Thyroid gland (tissue), 4 donors: Measurements from ENCODE around the gene FAM83F. TPM values are rescaled to one million over a fixed set of nuclear protein-coding genes. Genes with fewer than 3 reads are reported as not detected.

Experiments used
- DNase-seq, 2 donors: peaks; one replicate each; pipeline ENCODE4 v3.0.0-alpha.2; 2019
- H3K27ac ChIP-seq, 3 donors: fragments of 200-600 bp; sonication (generic); 1 replicate in 2 of 3; 2 replicates in 1 of 3; pipeline ENCODE4 v1.5.1; 2016 to 2019; ENCODE audit warnings: mild to moderate bottlenecking in 1 of 3, moderate library complexity in 1 of 3
- H3K27me3 ChIP-seq: fragments of 200-600 bp; sonication (generic); one replicate; pipeline ENCODE4 v1.5.1; 2019
- H3K36me3 ChIP-seq, 2 donors: fragments of 200-600 bp; sonication (generic); one replicate each; pipeline ENCODE4 v1.5.1; 2016 to 2019
- H3K4me1 ChIP-seq, 2 donors: fragments of 200-600 bp; sonication (generic); one replicate each; pipeline ENCODE4 v1.5.1; 2017 to 2019
- H3K4me3 ChIP-seq, 3 donors: fragments of 200-600 bp; sonication (generic); replicated peaks in 1 of 3; 1 replicate in 2 of 3; 2 replicates in 1 of 3; pipeline ENCODE4 v1.5.1; 2016; ENCODE audit warnings: mild to moderate bottlenecking in 1 of 3
- H3K9me3 ChIP-seq: fragments of 200-600 bp; sonication (generic); one replicate; pipeline ENCODE4 v1.5.1; 2017
- POLR2A ChIP-seq, 2 donors: fragments of 450-650 bp; IDR thresholded peaks; one replicate each; pipeline ENCODE4 v1.6.1; 2017; ENCODE audit warnings: antibody characterized with exemption in 2 of 2, mild to moderate bottlenecking in 2 of 2, moderate library complexity in 1 of 2
- WGBS, 2 donors: methylation state at CpG; one replicate each; pipeline ENCODE4 v1.1.5; 2017; 5-methylcytosine and 5-hydroxymethylcytosine counted together
- intact Hi-C: fragments of 100-400 bp; cut with DNase I; formaldehyde crosslinking; loops from one replicate; pipeline ENCODE4 v1.15.1; 2023
- total RNA-seq, 4 donors: library from RNA; depleted of rRNA; stranded (reverse); fragments of >200 nt; gene quantifications; one replicate each; pipeline ENCODE4 v1.2.3, GENCODE V29; 2016
- TF ChIP-seq, protein P1 (sequence below), 6 experiments: fragments of 200-600 bp in 3 of 6; fragments of 450-650 bp in 3 of 6; sonication (generic) in 3 of 6; IDR thresholded peaks; one replicate each; pipeline ENCODE4 v1.5.1; 2016 to 2019; ENCODE audit warnings: antibody characterized with exemption in 6 of 6, mild to moderate bottlenecking in 2 of 6, inconsistent platforms in 1 of 6, moderate library complexity in 1 of 6

Gene FAM83F
- total RNA-seq, 4 donors from 2014 or later: 19.2 to 35.6 (median 26.1) TPM

DNA sequence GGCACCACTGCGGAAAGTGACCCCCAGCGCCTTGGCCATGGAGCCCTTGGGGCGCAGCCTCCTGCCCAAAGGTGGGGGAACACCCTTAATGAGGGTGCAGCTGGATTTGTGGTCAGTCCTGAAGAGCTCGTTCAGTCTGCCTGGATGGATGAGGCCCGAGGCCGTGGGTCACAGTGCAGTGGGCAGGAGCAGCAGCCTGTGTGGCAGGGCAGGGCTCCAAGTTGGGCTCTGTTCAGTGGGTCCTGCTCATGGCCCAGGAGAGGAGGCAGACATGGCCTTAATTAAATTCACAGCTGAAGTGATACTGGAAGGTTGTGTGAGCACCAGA is 33.3 kb downstream of the FAM83F start:
- peak; percentile 88 to 89 for DNase-seq
- H3K27ac ChIP-seq: peak overlapping the region; percentile 57 to 78 (median 62)
- no peaks in the 10 kb centered on the region for H3K27me3 ChIP-seq
- TF ChIP-seq, protein P1, sequence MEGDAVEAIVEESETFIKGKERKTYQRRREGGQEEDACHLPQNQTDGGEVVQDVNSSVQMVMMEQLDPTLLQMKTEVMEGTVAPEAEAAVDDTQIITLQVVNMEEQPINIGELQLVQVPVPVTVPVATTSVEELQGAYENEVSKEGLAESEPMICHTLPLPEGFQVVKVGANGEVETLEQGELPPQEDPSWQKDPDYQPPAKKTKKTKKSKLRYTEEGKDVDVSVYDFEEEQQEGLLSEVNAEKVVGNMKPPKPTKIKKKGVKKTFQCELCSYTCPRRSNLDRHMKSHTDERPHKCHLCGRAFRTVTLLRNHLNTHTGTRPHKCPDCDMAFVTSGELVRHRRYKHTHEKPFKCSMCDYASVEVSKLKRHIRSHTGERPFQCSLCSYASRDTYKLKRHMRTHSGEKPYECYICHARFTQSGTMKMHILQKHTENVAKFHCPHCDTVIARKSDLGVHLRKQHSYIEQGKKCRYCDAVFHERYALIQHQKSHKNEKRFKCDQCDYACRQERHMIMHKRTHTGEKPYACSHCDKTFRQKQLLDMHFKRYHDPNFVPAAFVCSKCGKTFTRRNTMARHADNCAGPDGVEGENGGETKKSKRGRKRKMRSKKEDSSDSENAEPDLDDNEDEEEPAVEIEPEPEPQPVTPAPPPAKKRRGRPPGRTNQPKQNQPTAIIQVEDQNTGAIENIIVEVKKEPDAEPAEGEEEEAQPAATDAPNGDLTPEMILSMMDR (IDR thresholded peaks at IDR 0.05): no peak
- WGBS, 2 donors: 83% methylated on average over 3 of the region's 6 CpGs; no CpG with 5 or more reads in 1 of the 2 donors
- H3K36me3 ChIP-seq: peaks cover 0 to 4% of the 10 kb centered on the region in 2 donors
- H3K4me1 ChIP-seq: peaks cover 35 to 48% of the 10 kb centered on the region in 2 donors
- intact Hi-C loops: no loop called here
- no peak overlapping the region for H3K4me3 ChIP-seq
- no peaks in the 10 kb centered on the region for H3K9me3 ChIP-seq

DNA sequence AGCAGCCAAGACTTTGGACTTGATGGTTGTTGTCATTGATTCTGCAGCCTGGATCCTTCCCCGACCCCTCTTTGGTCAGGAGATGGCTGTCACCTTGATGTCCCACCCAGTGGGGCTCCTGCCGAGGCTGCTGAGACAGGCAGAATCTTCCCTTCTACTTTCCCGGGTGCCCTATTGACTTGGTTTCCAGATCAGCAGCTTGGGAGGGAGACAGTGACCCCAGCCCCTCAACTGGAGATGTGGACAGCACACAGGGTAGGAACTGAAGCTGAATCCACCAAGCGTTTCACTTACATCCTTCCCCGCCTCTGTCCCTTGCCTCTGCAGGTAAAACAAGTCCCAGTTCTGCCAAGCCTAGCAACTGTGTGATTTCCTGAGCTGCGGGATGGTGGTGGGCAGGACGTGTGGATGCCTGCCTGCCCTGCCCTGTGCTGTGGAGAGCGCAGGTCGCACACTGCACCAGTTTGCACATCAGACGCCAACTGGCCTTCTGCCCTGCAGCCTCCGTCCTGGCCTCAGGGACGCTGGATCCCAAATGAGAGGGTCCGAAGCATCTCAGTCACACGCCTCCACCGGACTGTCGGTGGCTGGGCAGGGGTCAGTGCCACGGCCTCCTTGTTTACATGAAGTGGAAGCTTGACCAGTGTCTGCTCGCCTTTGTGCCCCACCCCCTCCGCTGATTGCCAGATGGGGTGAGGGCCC is 34.6 kb downstream of the FAM83F start:
- DNase-seq: no peak
- intact Hi-C loops: no loop called here
- H3K4me3 ChIP-seq: no peak overlapping the region
- H3K36me3 ChIP-seq: peaks cover 0 to 4% of the 10 kb centered on the region in 2 donors
- no peaks in the 10 kb centered on the region for H3K9me3 ChIP-seq
- TF ChIP-seq POLR2A (IDR thresholded peaks at IDR 0.05): no peak
- TF ChIP-seq, protein P1 (IDR thresholded peaks at IDR 0.05): no peak
- peaks cover 35 to 44% of the 10 kb centered on the region in 2 donors for H3K4me1 ChIP-seq
- 92 to 94% methylated on average over 12 to 19 of the region's 19 CpGs for WGBS, 2 donors
- no peak overlapping the region for H3K27ac ChIP-seq
- no peaks in the 10 kb centered on the region for H3K27me3 ChIP-seq

DNA sequence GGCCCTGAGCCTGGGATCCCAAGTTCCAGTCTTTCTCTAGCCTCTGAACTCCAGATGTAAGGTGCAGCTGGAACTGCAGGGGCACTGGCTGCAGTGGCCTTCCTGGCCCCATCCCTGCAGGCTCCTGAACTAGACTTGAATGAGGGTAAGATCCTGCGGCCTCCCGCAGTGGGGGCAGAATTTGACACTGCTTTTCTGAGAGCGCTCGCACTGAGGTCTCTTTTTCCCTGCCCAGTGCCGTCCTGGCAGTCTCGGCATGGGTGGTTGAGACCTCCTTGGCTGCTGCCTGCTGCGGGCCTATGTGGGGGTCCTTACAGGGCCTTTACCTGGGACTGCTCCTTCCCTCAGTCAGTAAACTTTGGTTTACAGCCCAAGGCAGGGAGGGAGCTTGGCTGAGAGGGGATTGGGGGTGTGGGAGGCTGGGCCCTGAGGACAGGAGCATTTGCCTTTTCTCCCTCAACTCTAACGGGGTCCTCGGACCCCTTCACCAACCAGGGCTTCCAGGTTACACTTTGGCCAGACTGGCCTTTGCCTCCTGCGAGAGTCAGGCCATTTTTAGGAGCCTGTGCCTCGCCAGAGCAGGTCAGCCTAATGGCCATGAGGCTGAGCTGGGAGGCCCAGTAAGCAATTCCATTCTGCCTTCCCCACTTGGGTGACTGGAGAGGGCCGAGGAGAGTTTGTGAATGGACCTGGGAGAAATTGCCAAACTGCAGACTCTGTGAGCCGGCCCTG is 35.4 kb downstream of the FAM83F start:
- TF ChIP-seq, protein P1 (IDR thresholded peaks at IDR 0.05): no peak
- TF ChIP-seq POLR2A (IDR thresholded peaks at IDR 0.05): no peak
- Histone ChIP-seq H3K27me3 (no peaks in the 10 kb centered on the region), H3K9me3 (no peaks in the 10 kb centered on the region), H3K4me3 (no peak overlapping the region), H3K4me1 (peaks cover 35 to 38% of the 10 kb centered on the region in 2 donors), H3K27ac (peak overlapping the region in 1 of 3 donors; percentile 58), H3K36me3 (peaks cover 0 to 4% of the 10 kb centered on the region in 2 donors)
- WGBS, 2 donors: 93 to 96% methylated on average over 9 to 10 of the region's 13 CpGs
- peak in 1 of 2 donors; percentile 1 for DNase-seq
- intact Hi-C loops: no loop called here

DNA sequence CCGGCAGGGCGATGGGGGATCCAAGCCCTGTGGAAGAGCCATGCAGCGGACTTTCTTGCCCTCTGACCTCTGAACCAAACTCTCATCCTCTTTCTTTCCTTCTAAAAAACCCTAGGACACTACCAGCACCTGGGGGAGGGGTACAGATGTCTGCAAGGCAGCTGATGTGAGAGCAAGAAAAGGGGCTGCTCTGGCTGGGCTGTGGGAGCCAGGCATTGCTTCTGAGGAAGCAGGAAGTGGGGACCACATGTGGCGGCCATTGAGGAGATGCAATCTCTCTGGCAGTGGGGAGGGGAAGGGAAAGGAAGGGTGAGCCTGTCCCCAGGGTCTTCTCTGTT is 36.0 kb downstream of the FAM83F start:
- Histone ChIP-seq H3K4me1 (peaks cover 35 to 38% of the 10 kb centered on the region in 2 donors), H3K9me3 (no peaks in the 10 kb centered on the region), H3K27me3 (no peaks in the 10 kb centered on the region), H3K4me3 (no peak overlapping the region), H3K27ac (peak overlapping the region in 2 of 3 donors; percentile 58 to 79), H3K36me3 (peaks cover 0 to 4% of the 10 kb centered on the region in 2 donors)
- no peak for TF ChIP-seq POLR2A (IDR thresholded peaks at IDR 0.05)
- TF ChIP-seq, protein P1 (IDR thresholded peaks at IDR 0.05): no peak
- intact Hi-C loops: no loop called here
- WGBS, 2 donors: 94 to 98% methylated on average over 4 of the region's 4 CpGs
- DNase-seq: no peak
